ENCODE measurements around the gene LYZL1.
"Not testable (repeated sequence)": the region's sequence is repeated elsewhere in the genome, so short reads cannot be mapped to it uniquely, and the experiment has no call there.

DNA sequence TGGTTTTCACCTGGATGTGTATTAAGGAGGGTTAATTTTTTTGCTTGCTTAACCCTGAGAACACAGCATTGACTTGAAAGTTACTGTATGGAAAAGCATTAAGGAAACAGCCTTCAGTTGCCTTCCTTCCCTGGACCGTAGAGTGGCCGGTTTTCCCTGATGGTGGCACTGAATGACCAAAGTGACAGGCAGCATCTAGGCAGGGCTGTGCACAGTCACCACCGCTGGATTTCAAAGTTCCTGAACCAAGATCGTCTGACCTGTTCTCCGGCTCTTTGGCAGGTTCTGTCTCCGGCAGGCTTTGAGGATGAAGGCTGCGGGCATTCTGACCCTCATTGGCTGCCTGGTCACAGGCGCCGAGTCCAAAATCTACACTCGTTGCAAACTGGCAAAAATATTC lies 2.7 kb downstream of the LYZL1 start:
- TF ChIP-seq POLR2A (IDR thresholded peaks at IDR 0.05), result not testable (repeated sequence)
- TF ChIP-seq, protein P1, sequence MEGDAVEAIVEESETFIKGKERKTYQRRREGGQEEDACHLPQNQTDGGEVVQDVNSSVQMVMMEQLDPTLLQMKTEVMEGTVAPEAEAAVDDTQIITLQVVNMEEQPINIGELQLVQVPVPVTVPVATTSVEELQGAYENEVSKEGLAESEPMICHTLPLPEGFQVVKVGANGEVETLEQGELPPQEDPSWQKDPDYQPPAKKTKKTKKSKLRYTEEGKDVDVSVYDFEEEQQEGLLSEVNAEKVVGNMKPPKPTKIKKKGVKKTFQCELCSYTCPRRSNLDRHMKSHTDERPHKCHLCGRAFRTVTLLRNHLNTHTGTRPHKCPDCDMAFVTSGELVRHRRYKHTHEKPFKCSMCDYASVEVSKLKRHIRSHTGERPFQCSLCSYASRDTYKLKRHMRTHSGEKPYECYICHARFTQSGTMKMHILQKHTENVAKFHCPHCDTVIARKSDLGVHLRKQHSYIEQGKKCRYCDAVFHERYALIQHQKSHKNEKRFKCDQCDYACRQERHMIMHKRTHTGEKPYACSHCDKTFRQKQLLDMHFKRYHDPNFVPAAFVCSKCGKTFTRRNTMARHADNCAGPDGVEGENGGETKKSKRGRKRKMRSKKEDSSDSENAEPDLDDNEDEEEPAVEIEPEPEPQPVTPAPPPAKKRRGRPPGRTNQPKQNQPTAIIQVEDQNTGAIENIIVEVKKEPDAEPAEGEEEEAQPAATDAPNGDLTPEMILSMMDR (IDR thresholded peaks at IDR 0.05), result not testable (repeated sequence)

Data from testis (tissue), 2 donors.